MCF 10A (cell line): ENCODE data around the gene ST3GAL6. TPM values are rescaled to one million over a fixed set of nuclear protein-coding genes. Genes with fewer than 3 reads are reported as not detected.

ENCODE experiments used
- BruUV-seq: library from RNA; stranded (reverse); fragments of 400-500 nt; replicated peaks from 2 replicates; lab custom pipeline; 2021; lab: Mats Ljungman, UMichigan
- CTCF ChIA-PET: fragments of 300-600 bp; sonication (Branson Sonifier 250); formaldehyde crosslinking; extraction: SDS; loops from one replicate; lab custom pipeline; 2021; ENCODE audit warnings: antibody characterized with exemption, inconsistent platforms; lab: Yijun Ruan, JAX
- POLR2A ChIA-PET: fragments of 300-600, 350-650 bp; sonication (Branson Sonifier 250); formaldehyde crosslinking; extraction: SDS; loops from one replicate; lab custom pipeline; 2020; ENCODE audit warnings: antibody characterized with exemption, inconsistent platforms; lab: Yijun Ruan, JAX
- DNase-seq: peaks from one replicate; pipeline ENCODE4 v3.0.0-alpha.2; 2018; ENCODE audit not compliant: unreplicated experiment
- H3K27ac Mint-ChIP-seq: one replicate; pipeline ENCODE4 v1.8.0; 2022; ENCODE audit warnings: mild to moderate bottlenecking, low read depth, mixed read lengths; ENCODE audit not compliant: unreplicated experiment
- H3K27me3 Mint-ChIP-seq: one replicate; pipeline ENCODE4 v1.8.0; 2022; ENCODE audit warnings: mixed read lengths; ENCODE audit not compliant: insufficient read depth, unreplicated experiment
- H3K36me3 Mint-ChIP-seq: one replicate; pipeline ENCODE4 v1.8.0; 2022; ENCODE audit warnings: mild to moderate bottlenecking, moderate library complexity, mixed read lengths; ENCODE audit not compliant: insufficient read depth, unreplicated experiment
- H3K4me1 Mint-ChIP-seq: one replicate; pipeline ENCODE4 v1.8.0; 2022; ENCODE audit warnings: mixed read lengths; ENCODE audit not compliant: insufficient read depth, unreplicated experiment
- H3K4me3 Mint-ChIP-seq: one replicate; pipeline ENCODE4 v1.8.0; 2022; ENCODE audit warnings: mild to moderate bottlenecking, moderate library complexity, mixed read lengths; ENCODE audit not compliant: unreplicated experiment
- H3K9me3 Mint-ChIP-seq: one replicate; pipeline ENCODE4 v1.8.0; 2022; ENCODE audit warnings: mixed read lengths; ENCODE audit not compliant: unreplicated experiment
- intact Hi-C: fragments of 100-400 bp; cut with micrococcal nuclease; formaldehyde crosslinking; loops from 2 replicates; pipeline ENCODE4 v1.14.1; 2022
- total RNA-seq: library from RNA; stranded (reverse); gene quantifications from 2 replicates; pipeline ENCODE4 v1.2.3, GENCODE V29; 2022
- TF ChIP-seq, protein P1 (sequence below): fragments of 200-600 bp; IDR thresholded peaks from one replicate; pipeline ENCODE4 v1.8.0; 2022; ENCODE audit warnings: antibody characterized with exemption, mild to moderate bottlenecking; ENCODE audit not compliant: unreplicated experiment

Gene ST3GAL6
- total RNA-seq, 1 experiment from 2014 or later = 1.2 TPM

DNA sequence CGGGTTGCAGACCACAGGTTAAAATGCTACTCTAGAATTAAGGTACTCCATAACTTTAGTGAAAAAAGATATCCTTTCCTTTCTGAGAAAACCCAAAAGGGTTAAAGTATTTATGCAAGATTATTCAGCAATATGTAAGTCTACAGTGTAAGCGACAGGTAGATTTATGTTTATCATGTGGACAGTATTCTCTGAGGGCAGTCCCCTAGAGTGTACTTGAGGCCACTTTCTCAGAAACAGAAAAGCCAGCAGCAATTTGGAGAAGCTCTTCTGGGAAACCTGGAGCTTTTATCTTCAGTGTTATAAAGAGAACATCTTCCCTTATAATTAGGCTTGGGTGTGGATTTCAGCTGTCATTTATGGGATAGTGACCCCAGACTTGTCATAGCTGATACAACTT, 8.9 kb downstream of the ST3GAL6 start:
- H3K27ac Mint-ChIP-seq = no peak overlapping the region
- intact Hi-C loops = no loop called here
- ChIA-PET POLR2A (interaction anchor here (0.5 kb wide), 1 partner anchor 179 kb away, joined by 3 read pairs; no protein-coding TSS in a partner anchor), CTCF (interaction anchor here (0.7 kb wide), 1 partner anchor 53 kb away, joined by 4 read pairs; no protein-coding TSS in a partner anchor)
- no peaks in the 10 kb centered on the region for H3K27me3 Mint-ChIP-seq
- H3K9me3 Mint-ChIP-seq = no peaks in the 10 kb centered on the region
- peaks cover 14% of the 10 kb centered on the region for H3K4me1 Mint-ChIP-seq
- H3K4me3 Mint-ChIP-seq = no peak overlapping the region
- DNase-seq = no peak
- no TSS peak for BruUV-seq
- TF ChIP-seq, protein P1, sequence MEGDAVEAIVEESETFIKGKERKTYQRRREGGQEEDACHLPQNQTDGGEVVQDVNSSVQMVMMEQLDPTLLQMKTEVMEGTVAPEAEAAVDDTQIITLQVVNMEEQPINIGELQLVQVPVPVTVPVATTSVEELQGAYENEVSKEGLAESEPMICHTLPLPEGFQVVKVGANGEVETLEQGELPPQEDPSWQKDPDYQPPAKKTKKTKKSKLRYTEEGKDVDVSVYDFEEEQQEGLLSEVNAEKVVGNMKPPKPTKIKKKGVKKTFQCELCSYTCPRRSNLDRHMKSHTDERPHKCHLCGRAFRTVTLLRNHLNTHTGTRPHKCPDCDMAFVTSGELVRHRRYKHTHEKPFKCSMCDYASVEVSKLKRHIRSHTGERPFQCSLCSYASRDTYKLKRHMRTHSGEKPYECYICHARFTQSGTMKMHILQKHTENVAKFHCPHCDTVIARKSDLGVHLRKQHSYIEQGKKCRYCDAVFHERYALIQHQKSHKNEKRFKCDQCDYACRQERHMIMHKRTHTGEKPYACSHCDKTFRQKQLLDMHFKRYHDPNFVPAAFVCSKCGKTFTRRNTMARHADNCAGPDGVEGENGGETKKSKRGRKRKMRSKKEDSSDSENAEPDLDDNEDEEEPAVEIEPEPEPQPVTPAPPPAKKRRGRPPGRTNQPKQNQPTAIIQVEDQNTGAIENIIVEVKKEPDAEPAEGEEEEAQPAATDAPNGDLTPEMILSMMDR = no peak
- H3K36me3 Mint-ChIP-seq = no peaks in the 10 kb centered on the region

DNA sequence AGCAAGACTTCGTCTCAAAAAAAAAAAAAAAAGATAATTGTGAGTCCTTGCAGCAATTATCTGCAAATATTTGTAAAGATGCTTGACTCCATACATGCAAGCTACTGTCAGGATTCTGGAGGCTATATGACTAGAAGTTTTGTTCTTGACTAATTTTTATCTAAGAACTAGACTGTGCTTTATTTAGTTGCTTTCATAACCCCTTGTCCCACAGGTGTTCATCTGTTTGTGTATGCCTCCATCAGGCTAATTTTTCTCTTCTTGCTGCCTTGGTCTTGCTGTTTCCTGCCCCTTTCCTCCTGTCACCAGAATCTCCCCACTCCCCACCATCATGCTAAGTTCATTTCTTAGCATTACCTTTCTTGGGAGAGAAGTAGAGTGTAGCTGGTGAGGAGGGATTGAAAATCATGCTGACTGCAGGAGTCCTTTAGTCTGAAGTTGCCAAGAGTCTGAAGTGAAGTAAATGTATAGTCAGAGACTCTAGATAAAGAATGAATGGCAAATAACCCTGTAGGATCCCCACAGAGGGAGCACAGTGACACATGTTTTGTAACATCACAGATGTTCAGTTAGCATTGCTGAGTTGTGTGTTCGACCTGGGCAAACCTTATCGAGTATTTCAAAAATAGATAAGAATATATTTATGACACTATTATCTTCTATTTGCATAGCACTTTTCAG, 12.5 kb downstream of the ST3GAL6 start:
- CTCF ChIA-PET = interaction anchor here (0.6 to 5.0 kb wide), 3 partner anchors 10 to 173 kb away, joined by 3 to 30 read pairs (median 3); partner anchors contain the start of gene ST3GAL6
- Mint-ChIP-seq H3K36me3 (no peaks in the 10 kb centered on the region), H3K4me1 (peaks cover 37% of the 10 kb centered on the region), H3K9me3 (no peaks in the 10 kb centered on the region), H3K27me3 (no peaks in the 10 kb centered on the region), H3K27ac (no peak overlapping the region), H3K4me3 (no peak overlapping the region)
- POLR2A ChIA-PET = no interaction called here
- no peak for DNase-seq
- no TSS peak for BruUV-seq
- TF ChIP-seq, protein P1 = no peak
- intact Hi-C loops = no loop called here

DNA sequence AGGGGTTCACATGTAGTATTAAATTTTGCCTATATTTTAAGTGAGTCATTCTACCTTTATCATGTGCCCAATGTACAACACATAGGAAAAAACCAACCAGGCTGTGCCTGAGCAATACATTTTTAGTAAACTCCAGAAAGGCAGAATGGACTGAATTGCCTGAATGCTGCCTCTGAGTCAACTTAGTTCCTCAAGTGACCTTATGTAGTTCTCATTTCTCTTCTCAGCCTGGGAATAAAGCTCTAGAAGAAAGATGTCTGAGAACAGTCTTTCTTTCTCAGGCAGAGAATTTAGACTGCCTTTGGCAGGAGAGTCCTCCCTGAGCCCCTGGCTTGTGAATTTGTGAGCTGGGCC, 13.0 kb downstream of the ST3GAL6 start:
- Mint-ChIP-seq H3K36me3 (no peaks in the 10 kb centered on the region), H3K27ac (no peak overlapping the region), H3K4me3 (no peak overlapping the region), H3K27me3 (no peaks in the 10 kb centered on the region), H3K4me1 (peaks cover 33% of the 10 kb centered on the region), H3K9me3 (no peaks in the 10 kb centered on the region)
- ChIA-PET POLR2A (no interaction called here), CTCF (interaction anchor here (0.6 to 5.0 kb wide), 2 partner anchors 10 to 174 kb away, joined by 3 to 30 read pairs; no protein-coding TSS in a partner anchor)
- TF ChIP-seq, protein P1 = no peak
- DNase-seq = no peak
- intact Hi-C loops = no loop called here
- BruUV-seq = no TSS peak

DNA sequence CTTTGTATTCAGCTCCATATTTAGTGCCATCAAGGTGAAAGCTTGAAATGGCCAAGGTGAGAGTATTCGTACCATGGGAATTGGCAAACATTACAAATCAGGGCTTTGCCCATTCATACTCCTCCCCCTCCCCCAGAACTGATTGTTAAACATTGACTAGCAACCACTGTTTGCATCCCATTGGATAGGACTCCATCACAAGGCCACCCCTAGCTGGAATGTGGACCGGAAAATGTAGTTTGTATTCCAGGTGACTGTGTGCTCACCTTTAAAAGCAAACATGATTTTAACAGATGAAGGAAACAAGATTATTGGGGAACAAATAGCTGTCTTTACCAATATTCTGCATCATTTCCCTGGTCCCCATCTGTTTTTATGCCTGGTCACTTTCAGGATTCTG, 14.1 kb downstream of the ST3GAL6 start:
- no peak overlapping the region for H3K4me3 Mint-ChIP-seq
- POLR2A ChIA-PET = interaction anchor here (2.8 kb wide), 1 partner anchor 44 kb away, joined by 19 read pairs; no protein-coding TSS in a partner anchor
- TF ChIP-seq, protein P1 = no peak

More for the DNA sequence above, 14.1 kb downstream of the ST3GAL6 start:
- intact Hi-C loops = no loop called here
- CTCF ChIA-PET = interaction anchor here (0.7 to 5.0 kb wide), 5 partner anchors 18 to 181 kb away, joined by 3 to 30 read pairs (median 3); no protein-coding TSS in a partner anchor
- peak overlapping the region; percentile 55 for H3K27ac Mint-ChIP-seq
- H3K4me1 Mint-ChIP-seq = peaks cover 33% of the 10 kb centered on the region
- no peaks in the 10 kb centered on the region for H3K9me3 Mint-ChIP-seq
- H3K27me3 Mint-ChIP-seq = no peaks in the 10 kb centered on the region
- DNase-seq = no peak
- H3K36me3 Mint-ChIP-seq = no peaks in the 10 kb centered on the region
- no TSS peak for BruUV-seq
